Measurements from ENCODE around the gene RPH3AL.

DNA sequence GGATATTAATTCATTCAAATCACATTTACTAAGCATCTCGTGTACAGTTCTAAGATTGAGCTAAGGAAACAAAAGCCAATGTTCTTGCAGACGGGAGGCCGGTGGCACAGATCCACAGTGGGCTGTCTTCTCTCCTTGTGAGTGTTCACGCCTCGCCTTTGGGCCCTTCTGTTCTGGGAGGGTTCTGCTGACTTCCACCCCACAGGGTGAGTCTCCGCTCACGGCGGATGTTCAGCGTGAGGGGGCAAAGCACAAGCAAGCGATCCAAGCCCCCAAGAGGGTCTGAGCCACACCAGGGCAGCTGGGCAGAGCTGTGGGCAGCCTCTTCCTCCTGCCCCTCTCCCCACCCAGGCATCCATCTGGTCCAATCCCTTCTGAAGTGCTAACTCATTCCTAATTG, 86.9 kb downstream of the RPH3AL start:
- TF ChIP-seq, protein P1, sequence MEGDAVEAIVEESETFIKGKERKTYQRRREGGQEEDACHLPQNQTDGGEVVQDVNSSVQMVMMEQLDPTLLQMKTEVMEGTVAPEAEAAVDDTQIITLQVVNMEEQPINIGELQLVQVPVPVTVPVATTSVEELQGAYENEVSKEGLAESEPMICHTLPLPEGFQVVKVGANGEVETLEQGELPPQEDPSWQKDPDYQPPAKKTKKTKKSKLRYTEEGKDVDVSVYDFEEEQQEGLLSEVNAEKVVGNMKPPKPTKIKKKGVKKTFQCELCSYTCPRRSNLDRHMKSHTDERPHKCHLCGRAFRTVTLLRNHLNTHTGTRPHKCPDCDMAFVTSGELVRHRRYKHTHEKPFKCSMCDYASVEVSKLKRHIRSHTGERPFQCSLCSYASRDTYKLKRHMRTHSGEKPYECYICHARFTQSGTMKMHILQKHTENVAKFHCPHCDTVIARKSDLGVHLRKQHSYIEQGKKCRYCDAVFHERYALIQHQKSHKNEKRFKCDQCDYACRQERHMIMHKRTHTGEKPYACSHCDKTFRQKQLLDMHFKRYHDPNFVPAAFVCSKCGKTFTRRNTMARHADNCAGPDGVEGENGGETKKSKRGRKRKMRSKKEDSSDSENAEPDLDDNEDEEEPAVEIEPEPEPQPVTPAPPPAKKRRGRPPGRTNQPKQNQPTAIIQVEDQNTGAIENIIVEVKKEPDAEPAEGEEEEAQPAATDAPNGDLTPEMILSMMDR (IDR thresholded peaks at IDR 0.05 in 4 of 5, conservative IDR thresholded peaks at IDR 0.05 in 1 of 5), result no peak
- TF ChIP-seq POLR2A (IDR thresholded peaks at IDR 0.05), result no peak

All from gastrocnemius medialis (tissue), 4 donors.